OCI-LY1 (cell line): ENCODE measurements around the gene ISOC1.

Experiments
- H2AFZ ChIP-seq: fragments of 200-600 bp; sonication (generic), shearing (Covaris generic); 2 replicates; pipeline ENCODE4 v1.6.0; 2014; ENCODE audit warnings: antibody characterized with exemption, mild to moderate bottlenecking, low read length
- H3F3A ChIP-seq: fragments of 200-600 bp; sonication (generic), shearing (Covaris generic); 2 replicates; pipeline ENCODE4 v1.6.0; 2014; ENCODE audit warnings: mild to moderate bottlenecking, antibody characterized with exemption, low read length, moderate library complexity; ENCODE audit not compliant: insufficient read depth
- H3K27ac ChIP-seq: fragments of 200-600 bp; sonication (generic); 2 replicates; pipeline ENCODE4 v1.5.1; 2014; ENCODE audit warnings: low read length, mixed run types, mild to moderate bottlenecking, low read depth; ENCODE audit not compliant: poor library complexity, severe bottlenecking
- H3K27me3 ChIP-seq: fragments of 200-600 bp; sonication (generic); 2 replicates; pipeline ENCODE4 v1.6.0; 2014; ENCODE audit warnings: antibody characterized with exemption, mild to moderate bottlenecking, low read length, moderate library complexity; ENCODE audit not compliant: insufficient read depth
- H3K36me3 ChIP-seq: fragments of 200-600 bp; sonication (generic); 2 replicates; pipeline ENCODE4 v1.6.1; 2014; ENCODE audit warnings: mild to moderate bottlenecking, antibody characterized with exemption, low read length, moderate library complexity, mixed read lengths; ENCODE audit not compliant: insufficient read depth
- H3K4me1 ChIP-seq: fragments of 200-600 bp; sonication (generic); 2 replicates; pipeline ENCODE4 v1.5.1; 2014; ENCODE audit warnings: mild to moderate bottlenecking, low read length, moderate library complexity; ENCODE audit not compliant: insufficient read depth, severe bottlenecking
- H3K4me2 ChIP-seq: fragments of 200-600 bp; sonication (generic), shearing (Covaris generic); 2 replicates; pipeline ENCODE4 v1.6.1; 2014; ENCODE audit warnings: low read length
- H3K4me3 ChIP-seq: fragments of 200-600 bp; sonication (generic); 2 replicates; pipeline ENCODE4 v1.5.1; 2014; ENCODE audit warnings: low read length, low read depth, mild to moderate bottlenecking, mixed read lengths; ENCODE audit not compliant: poor library complexity, severe bottlenecking
- H3K79me2 ChIP-seq: fragments of 200-600 bp; shearing (Covaris generic); 2 replicates; pipeline ENCODE4 v1.6.1; 2016; ENCODE audit warnings: mixed run types, low read length, mixed read lengths; ENCODE audit not compliant: insufficient read depth
- H3K9ac ChIP-seq: fragments of 200-600 bp; sonication (generic), shearing (Covaris generic); 2 replicates; pipeline ENCODE4 v1.6.1; 2014; ENCODE audit warnings: mild to moderate bottlenecking, low read length, mixed read lengths
- H3K9me2 ChIP-seq: fragments of 200-600 bp; sonication (generic), shearing (Covaris generic); 2 replicates; pipeline ENCODE4 v1.6.1; 2014; ENCODE audit warnings: low read depth, mild to moderate bottlenecking, low read length, mixed read lengths
- H3K9me3 ChIP-seq: fragments of 200-600 bp; shearing (Covaris generic); 2 replicates; pipeline ENCODE4 v1.6.1; 2014; ENCODE audit warnings: low read length, mixed read lengths
- H4K20me1 ChIP-seq: fragments of 200-600 bp; sonication (generic), shearing (Covaris generic); 2 replicates; pipeline ENCODE4 v1.6.0; 2016; ENCODE audit warnings: mild to moderate bottlenecking, low read length; ENCODE audit not compliant: insufficient read depth
- CTCF ChIP-seq: fragments of 200-600 bp; sonication (generic), shearing (Covaris generic); IDR thresholded peaks from 2 replicates; pipeline ENCODE4 v1.5.1; 2017; ENCODE audit warnings: mild to moderate bottlenecking, antibody characterized with exemption, low read length, moderate library complexity, mixed read lengths
- EZH2 ChIP-seq: fragments of 200-600 bp; sonication (generic), shearing (Covaris generic); IDR thresholded peaks from 2 replicates; pipeline ENCODE4 v1.8.0; 2017; ENCODE audit warnings: borderline replicate concordance, mixed run types, mild to moderate bottlenecking, antibody characterized with exemption, low read length, moderate library complexity, mixed read lengths

The ISOC1 gene

GRCh38 chr5:129080766-129081165 is 13.8 kb upstream of the ISOC1 start:
- H4K20me1 ChIP-seq = no peaks in the 10 kb centered on the region
- no peaks in the 10 kb centered on the region for H3K9me3 ChIP-seq
- no peak overlapping the region for H3K4me3 ChIP-seq
- H3K36me3 ChIP-seq = no peaks in the 10 kb centered on the region
- no peak overlapping the region for H3K4me2 ChIP-seq
- H3K9me2 ChIP-seq = no peaks in the 10 kb centered on the region
- H3F3A ChIP-seq = no peaks in the 10 kb centered on the region
- H3K79me2 ChIP-seq = no peaks in the 10 kb centered on the region
- H3K27me3 ChIP-seq = no peaks in the 10 kb centered on the region
- H2AFZ ChIP-seq = no peak overlapping the region
- no peaks in the 10 kb centered on the region for H3K4me1 ChIP-seq
- no peak overlapping the region for H3K9ac ChIP-seq
- no peak overlapping the region for H3K27ac ChIP-seq
- TF ChIP-seq EZH2 = no peak
- no peak for TF ChIP-seq CTCF

- no peaks in the 10 kb centered on the region for H4K20me1 ChIP-seq
- H3K27me3 ChIP-seq = no peaks in the 10 kb centered on the region
- H3K9ac ChIP-seq = no peak overlapping the region
- no peaks in the 10 kb centered on the region for H3F3A ChIP-seq
- H2AFZ ChIP-seq = no peak overlapping the region
- H3K9me3 ChIP-seq = no peaks in the 10 kb centered on the region
- TF ChIP-seq CTCF = no peak
- TF ChIP-seq EZH2 = no peak
- no peak overlapping the region for H3K4me2 ChIP-seq
- H3K9me2 ChIP-seq = no peaks in the 10 kb centered on the region
- no peaks in the 10 kb centered on the region for H3K4me1 ChIP-seq
- no peak overlapping the region for H3K4me3 ChIP-seq
- no peak overlapping the region for H3K27ac ChIP-seq
- no peaks in the 10 kb centered on the region for H3K36me3 ChIP-seq
- H3K79me2 ChIP-seq = no peaks in the 10 kb centered on the region
Observed at GRCh38 chr5:129082225-129083136, 12.1 kb upstream of the ISOC1 start.

- Histone ChIP-seq H3K4me3 (peak overlapping the region; percentile 96), H3K36me3 (no peaks in the 10 kb centered on the region), H3K9me2 (no peaks in the 10 kb centered on the region), H4K20me1 (no peaks in the 10 kb centered on the region), H2AFZ (no peak overlapping the region), H3K4me1 (peaks cover 43% of the 10 kb centered on the region), H3K4me2 (peak overlapping the region; percentile 99), H3K9ac (peak overlapping the region; percentile 87), H3K9me3 (no peaks in the 10 kb centered on the region), H3K79me2 (peaks cover 24% of the 10 kb centered on the region), H3K27ac (no peak overlapping the region), H3K27me3 (peaks cover 3% of the 10 kb centered on the region; the same call in 1 of the 2 replicates), H3F3A (no peaks in the 10 kb centered on the region)
- TF ChIP-seq CTCF (peak; percentile 9), EZH2 (no peak)
Observed at GRCh38 chr5:129094924-129095899, 663 bp downstream of the ISOC1 start.
